HCT116 (cell line): ENCODE results near the gene AIDA. TPM values are rescaled to one million over a fixed set of nuclear protein-coding genes. Genes with fewer than 3 reads are reported as not detected.
A peak's percentile ranks its signal among the peaks of the same experiment; 100 is the strongest.

ENCODE experiments used
- ATAC-seq: fragments of 200-7000 bp; cut with Tn5 transposase; 2 replicates; pipeline ENCODE4 v1.9.1; 2020; ENCODE audit warnings: mild to moderate bottlenecking, moderate library complexity
- BruUV-seq: library from RNA; stranded (reverse); fragments of 400-500 nt; replicated peaks from 2 replicates; lab custom pipeline; 2021; lab: Mats Ljungman, UMichigan
- CTCF ChIA-PET: fragments of 300-600 bp; sonication (Branson Sonifier 250); formaldehyde crosslinking; loops from one replicate; lab custom pipeline; 2021; ENCODE audit warnings: antibody characterized with exemption; lab: Charles Lee
- POLR2A ChIA-PET: fragments of 300-600, 350-600 bp; sonication (Branson Sonifier 250); formaldehyde crosslinking; loops from one replicate; lab custom pipeline; 2021; ENCODE audit warnings: antibody characterized with exemption; lab: Charles Lee
- RAD21 ChIA-PET, 2 experiments: fragments of 300-600 bp; sonication (Branson Sonifier 250); formaldehyde crosslinking; loops; one replicate each; lab custom pipeline; 2023; ENCODE audit warnings: low total read pairs in 2 of 2; ENCODE audit not compliant: uncharacterized antibody in 2 of 2, unreplicated experiment in 2 of 2, low non-redundant PET in 1 of 2; lab: Charles Lee
- DNase-seq: peaks from one replicate; pipeline ENCODE4 v3.0.0-alpha.2; 2010; ENCODE audit warnings: low read depth, low spot score
- H2AFZ ChIP-seq: fragments of 200-600 bp; shearing (Covaris generic), sonication (generic); 2 replicates; pipeline ENCODE4 v1.6.1; 2017; ENCODE audit warnings: low read depth, mixed run types, mixed read lengths, antibody characterized with exemption, low read length; ENCODE audit not compliant: poor library complexity, severe bottlenecking
- H3K27ac ChIP-seq: 2 replicates; pipeline ENCODE4 v1.5.1; 2012; ENCODE audit warnings: low read depth, low read length
- H3K27me3 ChIP-seq: fragments of 200-600 bp; sonication (generic); 2 replicates; pipeline ENCODE4 v1.6.1; 2016; ENCODE audit warnings: mixed run types, low read length, mixed read lengths; ENCODE audit not compliant: insufficient read depth
- H3K36me3 ChIP-seq, 2 experiments: fragments of 200-500 bp in 1 of 2; fragments of 200-600 bp in 1 of 2; sonication (Bioruptor generic) in 1 of 2; sonication (generic) in 1 of 2; 2 replicates each; pipeline versions ENCODE4 v1.5.1 to v1.6.1; 2014 to 2016; ENCODE audit warnings: low read length in 2 of 2, inconsistent platforms in 1 of 2, mixed read lengths in 1 of 2, mixed run types in 1 of 2; ENCODE audit not compliant: insufficient read depth in 2 of 2, control insufficient read depth in 1 of 2
- H3K4me1 ChIP-seq, 2 experiments: fragments of 200-600 bp in 1 of 2; sonication (generic) in 1 of 2; 2 replicates each; pipeline versions ENCODE4 v1.5.1 to v1.6.1; 2012 to 2017; ENCODE audit warnings: low read length in 2 of 2, inconsistent platforms in 1 of 2, mild to moderate bottlenecking in 1 of 2, mixed read lengths in 1 of 2, mixed run types in 1 of 2, moderate library complexity in 1 of 2; ENCODE audit not compliant: insufficient read depth in 2 of 2, control insufficient read depth in 1 of 2
- H3K4me2 ChIP-seq: fragments of 200-600 bp; sonication (generic); 2 replicates; pipeline ENCODE4 v1.6.1; 2017; ENCODE audit warnings: mixed run types, low read length, mixed read lengths
- H3K4me3 ChIP-seq, 2 experiments: fragments of 200-600 bp in 1 of 2; sonication (generic) in 1 of 2; replicated peaks in 1 of 2; 2 replicates each; pipeline ENCODE4 v1.5.1; 2011 to 2016; ENCODE audit warnings: low read length in 2 of 2, control low read depth in 1 of 2, low read depth in 1 of 2, mild to moderate bottlenecking in 1 of 2, mixed read lengths in 1 of 2, mixed run types in 1 of 2
- H3K79me2 ChIP-seq: fragments of 200-600 bp; sonication (generic); 2 replicates; pipeline ENCODE4 v1.6.1; 2017; ENCODE audit warnings: mild to moderate bottlenecking, mixed run types, low read length, moderate library complexity, mixed read lengths; ENCODE audit not compliant: insufficient read depth
- H3K9ac ChIP-seq: fragments of 200-600 bp; sonication (generic); 2 replicates; pipeline ENCODE4 v1.6.1; 2016; ENCODE audit warnings: low read length, mixed read lengths
- H3K9me2 ChIP-seq: fragments of 200-600 bp; sonication (generic), shearing (Covaris generic); 2 replicates; pipeline ENCODE4 v1.6.1; 2017; ENCODE audit warnings: mixed run types, mild to moderate bottlenecking, moderate library complexity; ENCODE audit not compliant: insufficient read depth
- H3K9me3 ChIP-seq, 2 experiments: fragments of 200-500 bp in 1 of 2; fragments of 200-600 bp in 1 of 2; sonication (Bioruptor generic) in 1 of 2; sonication (generic) in 1 of 2; 2 replicates each; pipeline ENCODE4 v1.6.1; 2014 to 2017; ENCODE audit warnings: low read length in 2 of 2, mixed read lengths in 2 of 2, inconsistent platforms in 1 of 2, low read depth in 1 of 2, mild to moderate bottlenecking in 1 of 2, mixed run types in 1 of 2, moderate library complexity in 1 of 2; ENCODE audit not compliant: control insufficient read depth in 1 of 2, insufficient read depth in 1 of 2
- H4K20me1 ChIP-seq: fragments of 200-600 bp; sonication (generic), shearing (Covaris generic); 2 replicates; pipeline ENCODE4 v1.6.1; 2017; ENCODE audit warnings: mixed run types, mild to moderate bottlenecking, moderate library complexity; ENCODE audit not compliant: insufficient read depth
- FOSL1 ChIP-seq: IDR thresholded peaks from 2 replicates; pipeline ENCODE4 v1.6.1; 2012; ENCODE audit warnings: low read depth
- POLR2A ChIP-seq: IDR thresholded peaks from 2 replicates; pipeline ENCODE4 v1.7.0; 2011; ENCODE audit warnings: borderline replicate concordance; ENCODE audit not compliant: insufficient read depth, insufficient read length; ENCODE audit errors: extremely low read depth
- RAD21 ChIP-seq: IDR thresholded peaks from 2 replicates; pipeline ENCODE4 v1.6.1; 2012; ENCODE audit warnings: low read depth, mild to moderate bottlenecking
- ZNF274 ChIP-seq: fragments of 200-500 bp; sonication (Bioruptor generic); IDR thresholded peaks from 2 replicates; pipeline ENCODE4 v1.6.1; 2014; ENCODE audit warnings: mild to moderate bottlenecking, low read depth, low read length, inconsistent platforms
- intact Hi-C: fragments of 100-400 bp; cut with micrococcal nuclease; formaldehyde crosslinking; loops from 2 replicates; pipeline ENCODE4 v1.10.0; 2022
- total RNA-seq: library from RNA; stranded (reverse); gene quantifications from one replicate; pipeline ENCODE4 v1.2.1, GENCODE V29; 2021; ENCODE audit not compliant: unreplicated experiment

The AIDA gene
- total RNA-seq, 1 experiment from 2014 or later = 53.2 TPM

GRCh38 chr1:222643606-222643937 lies 68.7 kb downstream of the AIDA start:
- Histone ChIP-seq H3K4me1 (peaks cover 2 to 13% of the 10 kb centered on the region in 2 experiments; a peak in 2 of 4 replicates), H3K27ac (peak overlapping the region; percentile 82), H3K4me2 (peak overlapping the region; percentile 88), H3K27me3 (no peaks in the 10 kb centered on the region), H3K36me3 (peaks cover 0 to 7% of the 10 kb centered on the region in 2 experiments; a peak in 1 of 4 replicates), H3K9ac (peak overlapping the region; percentile 82), H3K9me2 (no peaks in the 10 kb centered on the region), H3K4me3 (peak overlapping the region; percentile 84 to 96), H4K20me1 (no peaks in the 10 kb centered on the region), H2AFZ (no peak overlapping the region), H3K9me3 (no peaks in the 10 kb centered on the region), H3K79me2 (peaks cover 14% of the 10 kb centered on the region)
- CTCF ChIA-PET = interaction anchor here (1.9 to 3.8 kb wide), 2 partner anchors 10 to 179 kb away, joined by 7 to 20 read pairs; no protein-coding TSS in a partner anchor
- ATAC-seq (peak; percentile 64), DNase-seq (peak; percentile 32)
- TF ChIP-seq POLR2A (no peak), ZNF274 (no peak), FOSL1 (no peak)
- POLR2A ChIA-PET = interaction anchor here (1.5 kb wide), 1 partner anchor 14 kb away, joined by 3 read pairs; no protein-coding TSS in a partner anchor
- intact Hi-C loops = loop anchor here (1.0 to 5.0 kb wide), 2 partner anchors 25 to 69 kb away; partner anchors contain the start of genes AIDA, BROX and MIA3
- RAD21 ChIA-PET = no interaction called here
- BruUV-seq = TSS peak; percentile 97

- Histone ChIP-seq H3K27ac (no peak overlapping the region), H3K36me3 (peaks cover 0 to 7% of the 10 kb centered on the region in 2 experiments; a peak in 1 of 4 replicates), H2AFZ (no peak overlapping the region), H3K9ac (no peak overlapping the region), H4K20me1 (no peaks in the 10 kb centered on the region), H3K9me3 (no peaks in the 10 kb centered on the region), H3K4me3 (no peak overlapping the region), H3K4me1 (peaks cover 2 to 13% of the 10 kb centered on the region in 2 experiments; a peak in 2 of 4 replicates), H3K27me3 (no peaks in the 10 kb centered on the region), H3K79me2 (peaks cover 14% of the 10 kb centered on the region), H3K4me2 (peak overlapping the region; percentile 88; the same call in 1 of the 2 replicates), H3K9me2 (no peaks in the 10 kb centered on the region)
- no peak for TF ChIP-seq RAD21
- no peak for TF ChIP-seq POLR2A
- CTCF ChIA-PET = interaction anchor here (1.9 to 3.8 kb wide), 2 partner anchors 8 to 177 kb away, joined by 7 to 20 read pairs; no protein-coding TSS in a partner anchor
- RAD21 ChIA-PET = no interaction called here
- intact Hi-C loops = loop anchor here (5.0 kb wide), 1 partner anchor 70 kb away; the partner anchor contains the start of genes AIDA and BROX
- no peak for ATAC-seq
- POLR2A ChIA-PET = no interaction called here
- no peak for DNase-seq
- no TSS peak for BruUV-seq
These were observed 69.8 kb downstream of the AIDA start for GRCh38 chr1:222642468-222642867.
